ENCODE results near the gene IFI44. TPM values are rescaled to one million over a fixed set of nuclear protein-coding genes. Genes with fewer than 3 reads are reported as not detected.

The IFI44 gene
- total and polyA plus RNA-seq, 10 of the 15 experiments (the other 5 are each of a cell fraction or from before 2014, with no cell fraction given) = 37.7 to 272 (median 90.9) TPM

DNA sequence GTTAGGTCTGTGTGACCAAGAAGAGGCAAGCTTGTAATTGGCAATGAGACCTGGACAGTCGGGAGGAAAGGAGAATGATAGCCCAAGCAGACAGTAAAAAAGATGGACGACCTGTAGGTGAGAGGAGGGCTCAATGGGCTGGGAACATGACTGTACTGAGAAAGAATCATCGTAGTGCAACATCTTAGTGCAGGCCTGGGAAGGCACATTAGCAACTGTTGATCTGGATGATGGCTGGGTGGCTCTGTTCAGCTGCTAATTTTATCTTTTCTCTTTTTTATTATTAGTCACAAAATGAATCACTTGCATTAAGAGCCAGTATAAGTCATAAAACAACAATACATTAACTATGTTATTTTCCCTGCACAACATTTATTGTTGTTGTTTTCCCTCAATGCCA, 32.9 kb downstream of the IFI44 start (continued):
- TF ChIP-seq, protein P1, sequence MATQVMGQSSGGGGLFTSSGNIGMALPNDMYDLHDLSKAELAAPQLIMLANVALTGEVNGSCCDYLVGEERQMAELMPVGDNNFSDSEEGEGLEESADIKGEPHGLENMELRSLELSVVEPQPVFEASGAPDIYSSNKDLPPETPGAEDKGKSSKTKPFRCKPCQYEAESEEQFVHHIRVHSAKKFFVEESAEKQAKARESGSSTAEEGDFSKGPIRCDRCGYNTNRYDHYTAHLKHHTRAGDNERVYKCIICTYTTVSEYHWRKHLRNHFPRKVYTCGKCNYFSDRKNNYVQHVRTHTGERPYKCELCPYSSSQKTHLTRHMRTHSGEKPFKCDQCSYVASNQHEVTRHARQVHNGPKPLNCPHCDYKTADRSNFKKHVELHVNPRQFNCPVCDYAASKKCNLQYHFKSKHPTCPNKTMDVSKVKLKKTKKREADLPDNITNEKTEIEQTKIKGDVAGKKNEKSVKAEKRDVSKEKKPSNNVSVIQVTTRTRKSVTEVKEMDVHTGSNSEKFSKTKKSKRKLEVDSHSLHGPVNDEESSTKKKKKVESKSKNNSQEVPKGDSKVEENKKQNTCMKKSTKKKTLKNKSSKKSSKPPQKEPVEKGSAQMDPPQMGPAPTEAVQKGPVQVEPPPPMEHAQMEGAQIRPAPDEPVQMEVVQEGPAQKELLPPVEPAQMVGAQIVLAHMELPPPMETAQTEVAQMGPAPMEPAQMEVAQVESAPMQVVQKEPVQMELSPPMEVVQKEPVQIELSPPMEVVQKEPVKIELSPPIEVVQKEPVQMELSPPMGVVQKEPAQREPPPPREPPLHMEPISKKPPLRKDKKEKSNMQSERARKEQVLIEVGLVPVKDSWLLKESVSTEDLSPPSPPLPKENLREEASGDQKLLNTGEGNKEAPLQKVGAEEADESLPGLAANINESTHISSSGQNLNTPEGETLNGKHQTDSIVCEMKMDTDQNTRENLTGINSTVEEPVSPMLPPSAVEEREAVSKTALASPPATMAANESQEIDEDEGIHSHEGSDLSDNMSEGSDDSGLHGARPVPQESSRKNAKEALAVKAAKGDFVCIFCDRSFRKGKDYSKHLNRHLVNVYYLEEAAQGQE (IDR thresholded peaks at IDR 0.05; ENCODE audit: low read depth, low read length) = no peak
- TF ChIP-seq POLR2AphosphoS2 (IDR thresholded peaks at IDR 0.05; ENCODE audit: low read depth, low read length) (no peak), BHLHE40 (IDR thresholded peaks at IDR 0.05; ENCODE audit: borderline replicate concordance in 1 of 2, low read depth in 2 of 2, low read length in 1 of 2) (no peak), NRF1 (conservative IDR thresholded peaks at IDR 0.05; ENCODE audit: low read depth, low read length) (no peak), ZNF622 (IDR thresholded peaks at IDR 0.05) (no peak)
- TF ChIP-seq, protein P2, sequence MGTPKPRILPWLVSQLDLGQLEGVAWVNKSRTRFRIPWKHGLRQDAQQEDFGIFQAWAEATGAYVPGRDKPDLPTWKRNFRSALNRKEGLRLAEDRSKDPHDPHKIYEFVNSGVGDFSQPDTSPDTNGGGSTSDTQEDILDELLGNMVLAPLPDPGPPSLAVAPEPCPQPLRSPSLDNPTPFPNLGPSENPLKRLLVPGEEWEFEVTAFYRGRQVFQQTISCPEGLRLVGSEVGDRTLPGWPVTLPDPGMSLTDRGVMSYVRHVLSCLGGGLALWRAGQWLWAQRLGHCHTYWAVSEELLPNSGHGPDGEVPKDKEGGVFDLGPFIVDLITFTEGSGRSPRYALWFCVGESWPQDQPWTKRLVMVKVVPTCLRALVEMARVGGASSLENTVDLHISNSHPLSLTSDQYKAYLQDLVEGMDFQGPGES (IDR thresholded peaks at IDR 0.05) = no peak
- TF ChIP-seq, protein P3, sequence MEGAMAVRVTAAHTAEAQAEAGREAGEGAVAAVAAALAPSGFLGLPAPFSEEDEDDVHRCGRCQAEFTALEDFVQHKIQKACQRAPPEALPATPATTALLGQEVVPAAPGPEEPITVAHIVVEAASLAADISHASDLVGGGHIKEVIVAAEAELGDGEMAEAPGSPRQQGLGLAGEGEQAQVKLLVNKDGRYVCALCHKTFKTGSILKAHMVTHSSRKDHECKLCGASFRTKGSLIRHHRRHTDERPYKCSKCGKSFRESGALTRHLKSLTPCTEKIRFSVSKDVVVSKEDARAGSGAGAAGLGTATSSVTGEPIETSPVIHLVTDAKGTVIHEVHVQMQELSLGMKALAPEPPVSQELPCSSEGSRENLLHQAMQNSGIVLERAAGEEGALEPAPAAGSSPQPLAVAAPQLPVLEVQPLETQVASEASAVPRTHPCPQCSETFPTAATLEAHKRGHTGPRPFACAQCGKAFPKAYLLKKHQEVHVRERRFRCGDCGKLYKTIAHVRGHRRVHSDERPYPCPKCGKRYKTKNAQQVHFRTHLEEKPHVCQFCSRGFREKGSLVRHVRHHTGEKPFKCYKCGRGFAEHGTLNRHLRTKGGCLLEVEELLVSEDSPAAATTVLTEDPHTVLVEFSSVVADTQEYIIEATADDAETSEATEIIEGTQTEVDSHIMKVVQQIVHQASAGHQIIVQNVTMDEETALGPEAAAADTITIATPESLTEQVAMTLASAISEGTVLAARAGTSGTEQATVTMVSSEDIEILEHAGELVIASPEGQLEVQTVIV (IDR thresholded peaks at IDR 0.05; ENCODE audit: borderline replicate concordance, partially characterized antibody) = no peak
- TF ChIP-seq, protein P4, sequence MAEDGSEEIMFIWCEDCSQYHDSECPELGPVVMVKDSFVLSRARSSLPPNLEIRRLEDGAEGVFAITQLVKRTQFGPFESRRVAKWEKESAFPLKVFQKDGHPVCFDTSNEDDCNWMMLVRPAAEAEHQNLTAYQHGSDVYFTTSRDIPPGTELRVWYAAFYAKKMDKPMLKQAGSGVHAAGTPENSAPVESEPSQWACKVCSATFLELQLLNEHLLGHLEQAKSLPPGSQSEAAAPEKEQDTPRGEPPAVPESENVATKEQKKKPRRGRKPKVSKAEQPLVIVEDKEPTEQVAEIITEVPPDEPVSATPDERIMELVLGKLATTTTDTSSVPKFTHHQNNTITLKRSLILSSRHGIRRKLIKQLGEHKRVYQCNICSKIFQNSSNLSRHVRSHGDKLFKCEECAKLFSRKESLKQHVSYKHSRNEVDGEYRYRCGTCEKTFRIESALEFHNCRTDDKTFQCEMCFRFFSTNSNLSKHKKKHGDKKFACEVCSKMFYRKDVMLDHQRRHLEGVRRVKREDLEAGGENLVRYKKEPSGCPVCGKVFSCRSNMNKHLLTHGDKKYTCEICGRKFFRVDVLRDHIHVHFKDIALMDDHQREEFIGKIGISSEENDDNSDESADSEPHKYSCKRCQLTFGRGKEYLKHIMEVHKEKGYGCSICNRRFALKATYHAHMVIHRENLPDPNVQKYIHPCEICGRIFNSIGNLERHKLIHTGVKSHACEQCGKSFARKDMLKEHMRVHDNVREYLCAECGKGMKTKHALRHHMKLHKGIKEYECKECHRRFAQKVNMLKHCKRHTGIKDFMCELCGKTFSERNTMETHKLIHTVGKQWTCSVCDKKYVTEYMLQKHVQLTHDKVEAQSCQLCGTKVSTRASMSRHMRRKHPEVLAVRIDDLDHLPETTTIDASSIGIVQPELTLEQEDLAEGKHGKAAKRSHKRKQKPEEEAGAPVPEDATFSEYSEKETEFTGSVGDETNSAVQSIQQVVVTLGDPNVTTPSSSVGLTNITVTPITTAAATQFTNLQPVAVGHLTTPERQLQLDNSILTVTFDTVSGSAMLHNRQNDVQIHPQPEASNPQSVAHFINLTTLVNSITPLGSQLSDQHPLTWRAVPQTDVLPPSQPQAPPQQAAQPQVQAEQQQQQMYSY (CRISPR knock-in tag; IDR thresholded peaks at IDR 0.05) = no peak
- TF ChIP-seq, protein P5, sequence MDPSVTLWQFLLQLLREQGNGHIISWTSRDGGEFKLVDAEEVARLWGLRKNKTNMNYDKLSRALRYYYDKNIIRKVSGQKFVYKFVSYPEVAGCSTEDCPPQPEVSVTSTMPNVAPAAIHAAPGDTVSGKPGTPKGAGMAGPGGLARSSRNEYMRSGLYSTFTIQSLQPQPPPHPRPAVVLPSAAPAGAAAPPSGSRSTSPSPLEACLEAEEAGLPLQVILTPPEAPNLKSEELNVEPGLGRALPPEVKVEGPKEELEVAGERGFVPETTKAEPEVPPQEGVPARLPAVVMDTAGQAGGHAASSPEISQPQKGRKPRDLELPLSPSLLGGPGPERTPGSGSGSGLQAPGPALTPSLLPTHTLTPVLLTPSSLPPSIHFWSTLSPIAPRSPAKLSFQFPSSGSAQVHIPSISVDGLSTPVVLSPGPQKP (IDR thresholded peaks at IDR 0.05; ENCODE audit: low read depth, low read length) = no peak
